ENCODE results near the gene TRABD2B.

- no peak for TF ChIP-seq CTCF (IDR thresholded peaks at IDR 0.05)
- no peak for TF ChIP-seq POLR2AphosphoS5 (IDR thresholded peaks at IDR 0.05)
- no peak for TF ChIP-seq EP300 (IDR thresholded peaks at IDR 0.05)
- TF ChIP-seq POLR2A (IDR thresholded peaks at IDR 0.05): no peak
Measured at GRCh38 chr1:47856996-47857395, 140.2 kb downstream of the TRABD2B start.
